A549 (cell line): ENCODE measurements around the gene PRKCD. TPM values are rescaled to one million over a fixed set of nuclear protein-coding genes. Genes with fewer than 3 reads are reported as not detected.

Experiments
- ATAC-seq, 2 experiments: fragments of 200-7000 bp in 1 of 2; fragments of >200 bp in 1 of 2; cut with Nextera tagmentation in 1 of 2; cut with Tn5 transposase in 1 of 2; 3 replicates each; pipeline versions ENCODE4 v1.8.0 to v1.9.1; 2018 to 2020; ENCODE audit warnings: mild to moderate bottlenecking in 1 of 2, moderate library complexity in 1 of 2
- CTCF ChIA-PET: fragments of 300-600 bp; sonication (Branson Sonifier 250); formaldehyde crosslinking; extraction: SDS; loops from one replicate; lab custom pipeline; 2021; ENCODE audit warnings: antibody characterized with exemption, inconsistent platforms; lab: Yijun Ruan, JAX
- POLR2A ChIA-PET: fragments of 350-600 bp; formaldehyde crosslinking; extraction: SDS; loops from one replicate; lab custom pipeline; 2021; ENCODE audit warnings: antibody characterized with exemption, inconsistent platforms; lab: Yijun Ruan, JAX
- DNase-seq, 2 experiments: peaks; one replicate each; pipeline versions ENCODE4 v3.0.0 to v3.0.0-alpha.2; 2011 to 2016; ENCODE audit warnings: low read depth in 1 of 2, low spot score in 1 of 2
- FAIRE-seq: peaks from 2 replicates; lab custom pipeline; 2011; peaks lifted over from hg19 to GRCh38; lab: Jason Lieb, UNC
- H3K27ac ChIP-seq, 2 experiments: fragments of >200 bp; sonication (Bioruptor Twin); formaldehyde crosslinking; 3 replicates each; pipeline ENCODE4 v1.5.1; 2016 to 2017
- H3K4me1 ChIP-seq: fragments of >200 bp; sonication (Bioruptor Twin); formaldehyde crosslinking; 3 replicates; pipeline ENCODE4 v1.6.1; 2016
- H3K4me2 ChIP-seq: fragments of >200 bp; sonication (Bioruptor Twin); formaldehyde crosslinking; 3 replicates; pipeline ENCODE4 v1.6.1; 2016
- H3K4me3 ChIP-seq: fragments of >200 bp; sonication (Bioruptor Twin); formaldehyde crosslinking; 3 replicates; pipeline ENCODE4 v1.5.1; 2016
- H3K9me3 ChIP-seq: fragments of >200 bp; sonication (Bioruptor Twin); formaldehyde crosslinking; 3 replicates; pipeline ENCODE4 v1.6.1; 2016
- CEBPB ChIP-seq, 2 experiments: fragments of >200 bp in 1 of 2; sonication (Bioruptor Twin) in 1 of 2; formaldehyde crosslinking in 1 of 2; IDR thresholded peaks; 2 replicates each; pipeline ENCODE4 v1.6.1; 2012 to 2016
- CHD2 ChIP-seq: fragments of 150-350 bp; IDR thresholded peaks from 2 replicates; pipeline ENCODE4 v1.6.1; 2014; ENCODE audit warnings: low read length; ENCODE audit not compliant: partially characterized antibody
- FOSL2 ChIP-seq, 2 experiments: fragments of 450-650 bp in 1 of 2; fragments of >200 bp in 1 of 2; sonication (Bioruptor Twin) in 1 of 2; formaldehyde crosslinking; IDR thresholded peaks; 2 replicates each; pipeline versions ENCODE4 v1.5.0 to v1.6.1; 2016 to 2020; ENCODE audit warnings: mild to moderate bottlenecking in 1 of 2, moderate library complexity in 1 of 2
- GATA3 ChIP-seq: IDR thresholded peaks from 2 replicates; pipeline ENCODE4 v1.6.1; 2012; ENCODE audit warnings: borderline replicate concordance
- HEYL ChIP-seq: fragments of 250-450 bp; sonication (Bioruptor Pico); IDR thresholded peaks from 2 replicates; pipeline ENCODE4 v1.8.0; 2021; ENCODE audit warnings: mild to moderate bottlenecking, moderate library complexity
- JUN ChIP-seq, 2 experiments: fragments of >200 bp; sonication (Bioruptor Twin); formaldehyde crosslinking; IDR thresholded peaks; 2 replicates in 1 of 2; 3 replicates in 1 of 2; pipeline ENCODE4 v1.6.1; 2016 to 2017
- MAFK ChIP-seq: fragments of 450-650 bp; IDR thresholded peaks from 2 replicates; pipeline ENCODE4 v1.6.1; 2014; ENCODE audit not compliant: partially characterized antibody
- MYC ChIP-seq: IDR thresholded peaks from 2 replicates; pipeline ENCODE4 v1.6.1; 2012; ENCODE audit warnings: mild to moderate bottlenecking, inconsistent platforms, low read length, improper control_type of control experiment, borderline replicate concordance
- NR3C1 ChIP-seq: fragments of >200 bp; sonication (Bioruptor Twin); formaldehyde crosslinking; IDR thresholded peaks from 3 replicates; pipeline ENCODE4 v1.6.1; 2017
- PHF8 ChIP-seq: fragments of 200-600 bp; sonication (generic); IDR thresholded peaks from 2 replicates; pipeline ENCODE4 v1.6.1; 2016; ENCODE audit warnings: low read depth, mild to moderate bottlenecking, antibody characterized with exemption, moderate library complexity, borderline replicate concordance
- POLR2AphosphoS2 ChIP-seq: conservative IDR thresholded peaks from 2 replicates; pipeline ENCODE4 v1.6.1; 2012; ENCODE audit warnings: low read length, improper control_type of control experiment, inconsistent platforms
- SMC3 ChIP-seq: fragments of >200 bp; sonication (Bioruptor Twin); formaldehyde crosslinking; IDR thresholded peaks from 3 replicates; pipeline ENCODE4 v1.6.1; 2018; ENCODE audit warnings: inconsistent platforms
- WGBS: methylation state at CpG from one replicate; pipeline ENCODE4 v1.1.6; 2017; ENCODE audit errors: missing lambda C conversion rate; 5-methylcytosine and 5-hydroxymethylcytosine counted together
- polyA plus RNA-seq, 4 experiments: library from polyadenylated mRNA; depleted of rRNA in 3 of 4; stranded (reverse); fragments of >200 nt; fragmentation: RNase III in 1 of 4; extraction: RNeasy Plus Mini Kit Qiagen cat#74134 plus additional on column Dnase treatment in 1 of 4; gene quantifications; 2 replicates in 3 of 4; 3 replicates in 1 of 4; pipeline ENCODE4 v1.2.3, GENCODE V29; 2011 to 2017
- TF ChIP-seq, protein P1 (sequence below): IDR thresholded peaks from 2 replicates; pipeline ENCODE4 v1.6.1; 2012
- TF ChIP-seq, protein P2 (sequence below): fragments of 250-450 bp; sonication (Bioruptor Pico); IDR thresholded peaks from 2 replicates; pipeline ENCODE4 v1.5.0; 2021; ENCODE audit warnings: mild to moderate bottlenecking, moderate library complexity, borderline replicate concordance
- TF ChIP-seq, protein P3 (sequence below): fragments of >200 bp; sonication (Bioruptor Twin); formaldehyde crosslinking; IDR thresholded peaks from 3 replicates; pipeline ENCODE4 v1.5.1; 2016

Gene PRKCD
- polyA plus RNA-seq, 2 of the 4 experiments (the other 2 are of a cell fraction) = 10.1 to 18.3 TPM

DNA sequence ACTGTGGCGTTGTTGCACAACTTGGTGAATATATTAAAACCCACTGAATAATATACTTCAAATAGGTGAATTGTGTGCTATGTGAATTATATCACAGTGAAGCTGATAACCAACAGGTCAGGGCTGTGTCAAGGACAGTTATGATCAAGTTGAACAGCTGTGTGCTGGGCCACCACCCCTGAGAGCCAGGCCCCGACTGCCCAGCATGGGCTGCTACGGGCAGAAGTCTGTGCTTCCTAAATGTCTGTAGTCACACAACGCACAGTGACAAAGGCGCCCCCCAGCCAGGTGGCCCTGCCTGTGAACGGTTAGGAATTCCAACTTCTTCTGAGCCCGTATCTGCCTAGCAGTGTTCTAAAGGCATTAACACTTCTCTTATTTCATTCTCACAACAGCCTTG is 62.0 kb downstream of the PRKCD start:
- ChIA-PET CTCF (interaction anchor here (7.4 kb wide), 1 partner anchor 11 kb away, joined by 69 read pairs; no protein-coding TSS in a partner anchor), POLR2A (no interaction called here)
- no peak for DNase-seq
- Histone ChIP-seq H3K9me3 (no peaks in the 10 kb centered on the region), H3K4me3 (no peak overlapping the region), H3K27ac (peak overlapping the region; percentile 64 to 100), H3K4me1 (peaks cover 59% of the 10 kb centered on the region), H3K4me2 (no peak overlapping the region)
- no peak for FAIRE-seq
- TF ChIP-seq, protein P1, sequence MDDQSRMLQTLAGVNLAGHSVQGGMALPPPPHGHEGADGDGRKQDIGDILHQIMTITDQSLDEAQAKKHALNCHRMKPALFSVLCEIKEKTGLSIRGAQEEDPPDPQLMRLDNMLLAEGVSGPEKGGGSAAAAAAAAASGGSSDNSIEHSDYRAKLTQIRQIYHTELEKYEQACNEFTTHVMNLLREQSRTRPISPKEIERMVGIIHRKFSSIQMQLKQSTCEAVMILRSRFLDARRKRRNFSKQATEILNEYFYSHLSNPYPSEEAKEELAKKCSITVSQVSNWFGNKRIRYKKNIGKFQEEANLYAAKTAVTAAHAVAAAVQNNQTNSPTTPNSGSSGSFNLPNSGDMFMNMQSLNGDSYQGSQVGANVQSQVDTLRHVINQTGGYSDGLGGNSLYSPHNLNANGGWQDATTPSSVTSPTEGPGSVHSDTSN = 0 out of 2 replicates have a peak, but pooled peaks have one; percentile 2
- TF ChIP-seq PHF8 = no peak
- ATAC-seq = no peak
- 58% methylated on average over 7 of the region's 7 CpGs for WGBS

DNA sequence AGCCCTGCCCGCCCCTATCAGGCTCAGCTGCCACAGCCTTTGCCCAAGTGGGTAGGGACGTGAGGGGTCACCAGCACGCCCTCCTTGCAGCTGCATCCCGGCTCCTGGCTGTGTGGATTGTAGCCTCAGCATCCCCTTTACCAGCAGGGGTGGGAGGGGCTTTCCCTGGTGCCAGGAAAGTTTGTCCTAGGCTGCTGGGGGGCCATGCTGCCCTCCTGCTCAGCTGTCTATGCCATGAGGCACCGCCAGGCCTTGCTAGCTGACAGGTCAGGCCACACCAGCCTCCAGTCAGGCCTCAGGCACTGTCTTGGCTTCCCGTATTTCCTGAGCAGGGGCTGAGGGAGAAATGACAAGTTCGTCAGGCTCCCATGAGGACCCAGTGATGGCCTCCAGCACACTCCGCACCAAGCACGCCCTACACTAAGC is 62.5 kb downstream of the PRKCD start:
- POLR2A ChIA-PET = interaction anchor here (0.6 kb wide), 1 partner anchor 48 kb away, joined by 6 read pairs; no protein-coding TSS in a partner anchor
- DNase-seq (no peak), FAIRE-seq (no peak), ATAC-seq (no peak)
- H3K4me2 ChIP-seq = no peak overlapping the region
- peaks cover 63% of the 10 kb centered on the region for H3K4me1 ChIP-seq
- CTCF ChIA-PET = interaction anchor here (1.3 to 7.4 kb wide), 3 partner anchors 11 to 75 kb away, joined by 3 to 69 read pairs (median 4); no protein-coding TSS in a partner anchor
- H3K27ac ChIP-seq = peak overlapping the region in 1 of 2 experiments; percentile 100; a peak in 3 of 6 replicates
- no peak overlapping the region for H3K4me3 ChIP-seq
- H3K9me3 ChIP-seq = no peaks in the 10 kb centered on the region
- 89% methylated on average over 7 of the region's 9 CpGs for WGBS
- no peak for TF ChIP-seq JUN (IDR thresholded peaks at IDR 0.05)
- TF ChIP-seq GATA3 = 0 out of 2 replicates have a peak, but pooled peaks have one; percentile 6
- no peak for TF ChIP-seq NR3C1
- no peak for TF ChIP-seq CEBPB (IDR thresholded peaks at IDR 0.05)
- TF ChIP-seq MYC = no peak

DNA sequence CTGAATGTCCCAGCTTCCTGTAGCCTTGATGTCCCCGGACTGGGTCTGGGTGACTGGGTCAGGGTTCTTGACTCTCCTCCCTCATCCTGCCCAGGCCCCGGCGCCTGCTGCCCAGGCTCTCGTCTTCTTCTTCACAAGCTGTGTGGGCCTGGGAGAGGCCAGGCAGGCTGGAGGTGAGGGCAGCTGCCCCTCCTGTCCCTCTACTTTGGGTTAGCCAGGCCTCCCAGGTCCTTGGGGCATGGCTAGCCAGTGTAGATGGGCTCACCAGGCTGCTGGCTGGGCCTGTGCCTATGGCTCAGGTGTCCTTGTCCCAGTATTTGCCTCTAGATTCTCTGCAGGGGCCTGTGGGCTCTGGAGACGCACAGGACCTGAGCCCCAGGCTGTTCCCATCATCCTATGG is 63.0 kb downstream of the PRKCD start:
- ChIA-PET POLR2A (interaction anchor here (0.6 kb wide), 1 partner anchor 48 kb away, joined by 6 read pairs; no protein-coding TSS in a partner anchor), CTCF (interaction anchor here (1.1 to 7.4 kb wide), 4 partner anchors 10 to 75 kb away, joined by 3 to 69 read pairs (median 4); no protein-coding TSS in a partner anchor)
- peak overlapping the region in 1 of 2 experiments; percentile 100; a peak in 3 of 6 replicates for H3K27ac ChIP-seq
- H3K4me1 ChIP-seq = peaks cover 68% of the 10 kb centered on the region
- H3K9me3 ChIP-seq = no peaks in the 10 kb centered on the region
- H3K4me2 ChIP-seq = no peak overlapping the region
- 87% methylated on average over 4 of the region's 5 CpGs for WGBS
- no peak for FAIRE-seq
- H3K4me3 ChIP-seq = no peak overlapping the region
- no peak for DNase-seq
- no peak for ATAC-seq
- no peak for TF ChIP-seq MAFK
- TF ChIP-seq FOSL2 (IDR thresholded peaks at IDR 0.05) = no peak
- TF ChIP-seq FOSL2 (CRISPR knock-in tag; IDR thresholded peaks at IDR 0.05) = no peak
- TF ChIP-seq GATA3 = no peak
- no peak for TF ChIP-seq SMC3
- no peak for TF ChIP-seq POLR2AphosphoS2
- TF ChIP-seq HEYL (CRISPR knock-in tag) = no peak
- TF ChIP-seq, protein P2, sequence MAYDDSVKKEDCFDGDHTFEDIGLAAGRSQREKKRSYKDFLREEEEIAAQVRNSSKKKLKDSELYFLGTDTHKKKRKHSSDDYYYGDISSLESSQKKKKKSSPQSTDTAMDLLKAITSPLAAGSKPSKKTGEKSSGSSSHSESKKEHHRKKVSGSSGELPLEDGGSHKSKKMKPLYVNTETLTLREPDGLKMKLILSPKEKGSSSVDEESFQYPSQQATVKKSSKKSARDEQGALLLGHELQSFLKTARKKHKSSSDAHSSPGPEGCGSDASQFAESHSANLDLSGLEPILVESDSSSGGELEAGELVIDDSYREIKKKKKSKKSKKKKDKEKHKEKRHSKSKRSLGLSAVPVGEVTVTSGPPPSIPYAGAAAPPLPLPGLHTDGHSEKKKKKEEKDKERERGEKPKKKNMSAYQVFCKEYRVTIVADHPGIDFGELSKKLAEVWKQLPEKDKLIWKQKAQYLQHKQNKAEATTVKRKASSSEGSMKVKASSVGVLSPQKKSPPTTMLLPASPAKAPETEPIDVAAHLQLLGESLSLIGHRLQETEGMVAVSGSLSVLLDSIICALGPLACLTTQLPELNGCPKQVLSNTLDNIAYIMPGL (CRISPR knock-in tag) = no peak
- TF ChIP-seq, protein P3, sequence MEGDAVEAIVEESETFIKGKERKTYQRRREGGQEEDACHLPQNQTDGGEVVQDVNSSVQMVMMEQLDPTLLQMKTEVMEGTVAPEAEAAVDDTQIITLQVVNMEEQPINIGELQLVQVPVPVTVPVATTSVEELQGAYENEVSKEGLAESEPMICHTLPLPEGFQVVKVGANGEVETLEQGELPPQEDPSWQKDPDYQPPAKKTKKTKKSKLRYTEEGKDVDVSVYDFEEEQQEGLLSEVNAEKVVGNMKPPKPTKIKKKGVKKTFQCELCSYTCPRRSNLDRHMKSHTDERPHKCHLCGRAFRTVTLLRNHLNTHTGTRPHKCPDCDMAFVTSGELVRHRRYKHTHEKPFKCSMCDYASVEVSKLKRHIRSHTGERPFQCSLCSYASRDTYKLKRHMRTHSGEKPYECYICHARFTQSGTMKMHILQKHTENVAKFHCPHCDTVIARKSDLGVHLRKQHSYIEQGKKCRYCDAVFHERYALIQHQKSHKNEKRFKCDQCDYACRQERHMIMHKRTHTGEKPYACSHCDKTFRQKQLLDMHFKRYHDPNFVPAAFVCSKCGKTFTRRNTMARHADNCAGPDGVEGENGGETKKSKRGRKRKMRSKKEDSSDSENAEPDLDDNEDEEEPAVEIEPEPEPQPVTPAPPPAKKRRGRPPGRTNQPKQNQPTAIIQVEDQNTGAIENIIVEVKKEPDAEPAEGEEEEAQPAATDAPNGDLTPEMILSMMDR = no peak
- TF ChIP-seq CHD2 = no peak
